Keratinocyte (primary cell): ENCODE measurements around the gene C7orf57. TPM values are rescaled to one million over a fixed set of nuclear protein-coding genes. Genes with fewer than 3 reads are reported as not detected.
A peak's percentile ranks its signal among the peaks of the same experiment; 100 is the strongest.

Experiments used
- DNase-seq: peaks from one replicate; pipeline ENCODE4 v3.0.0-alpha.2; 2011; ENCODE audit warnings: low read depth, missing footprints, low spot score
- FAIRE-seq: peaks from 2 replicates; lab custom pipeline; 2011; peaks lifted over from hg19 to GRCh38; lab: Jason Lieb, UNC
- H2AFZ ChIP-seq: 2 replicates; pipeline ENCODE4 v1.6.0; 2012; ENCODE audit warnings: low read length, control low read depth, inconsistent platforms; ENCODE audit not compliant: control insufficient read depth
- H3K27ac ChIP-seq: 2 replicates; pipeline ENCODE4 v1.5.1; 2011; ENCODE audit warnings: low read length; ENCODE audit not compliant: control insufficient read depth, insufficient read depth
- H3K27me3 ChIP-seq: 3 replicates; pipeline ENCODE4 v1.6.0; 2011; ENCODE audit warnings: low read length; ENCODE audit not compliant: control insufficient read depth, insufficient read depth; ENCODE audit errors: extremely low read depth
- H3K36me3 ChIP-seq, 2 experiments: 2 replicates in 1 of 2; 3 replicates in 1 of 2; pipeline ENCODE4 v1.5.1; 2011; ENCODE audit warnings: low read length in 2 of 2, mild to moderate bottlenecking in 1 of 2; ENCODE audit not compliant: control insufficient read depth in 2 of 2, insufficient read depth in 2 of 2; ENCODE audit errors: extremely low read depth in 1 of 2
- H3K4me1 ChIP-seq: 3 replicates; pipeline ENCODE4 v1.5.1; 2011; ENCODE audit warnings: low read length; ENCODE audit not compliant: control insufficient read depth, insufficient read depth; ENCODE audit errors: extremely low read depth
- H3K4me2 ChIP-seq: 3 replicates; pipeline ENCODE4 v1.6.0; 2011; ENCODE audit warnings: low read depth, low read length; ENCODE audit not compliant: control insufficient read depth, insufficient read depth; ENCODE audit errors: extremely low read depth
- H3K4me3 ChIP-seq, 3 experiments: fragments of 200-600 bp in 1 of 3; sonication (generic) in 1 of 3; 2 replicates in 2 of 3; 3 replicates in 1 of 3; pipeline ENCODE4 v1.5.1; 2011 to 2016; ENCODE audit warnings: low read length in 3 of 3, mild to moderate bottlenecking in 3 of 3, control low read depth in 2 of 3, inconsistent platforms in 1 of 3, low read depth in 1 of 3, mixed read lengths in 1 of 3, mixed run types in 1 of 3, moderate library complexity in 1 of 3; ENCODE audit not compliant: control insufficient read depth in 2 of 3, insufficient read depth in 2 of 3; ENCODE audit errors: extremely low read depth in 1 of 3
- H3K79me2 ChIP-seq: 2 replicates; pipeline ENCODE4 v1.6.0; 2012; ENCODE audit warnings: low read length; ENCODE audit not compliant: control insufficient read depth, insufficient read depth
- H3K9ac ChIP-seq: 3 replicates; pipeline ENCODE4 v1.6.0; 2011; ENCODE audit warnings: low read length; ENCODE audit not compliant: control insufficient read depth, insufficient read depth; ENCODE audit errors: extremely low read depth
- H3K9me1 ChIP-seq: 3 replicates; pipeline ENCODE4 v1.6.0; 2011; ENCODE audit warnings: low read length; ENCODE audit not compliant: control insufficient read depth, insufficient read depth; ENCODE audit errors: extremely low read depth
- H3K9me3 ChIP-seq: 2 replicates; pipeline ENCODE4 v1.5.1; 2012; ENCODE audit warnings: low read depth, low read length; ENCODE audit not compliant: control insufficient read depth
- H4K20me1 ChIP-seq: 3 replicates; pipeline ENCODE4 v1.6.0; 2011; ENCODE audit warnings: low read length; ENCODE audit not compliant: control insufficient read depth, insufficient read depth; ENCODE audit errors: extremely low read depth
- CTCF ChIP-seq, 3 experiments: IDR thresholded peaks in 1 of 3; conservative IDR thresholded peaks in 1 of 3; optimal IDR thresholded peaks in 1 of 3; 2 replicates in 2 of 3; 3 replicates in 1 of 3; pipeline versions ENCODE3 to v1.5.1; 2011; ENCODE audit warnings: low read length in 3 of 3, mild to moderate bottlenecking in 3 of 3, moderate library complexity in 2 of 3, control low read depth in 1 of 3, inconsistent platforms in 1 of 3; ENCODE audit not compliant: insufficient read depth in 2 of 3; ENCODE audit errors: extremely low read depth in 1 of 3
- EZH2 ChIP-seq: IDR thresholded peaks from one replicate; pipeline ENCODE4 v1.6.1; 2012; ENCODE audit warnings: inconsistent platforms, mild to moderate bottlenecking, low read length, moderate library complexity
- dilution Hi-C: fragments of 300-500 bp; cut with MboI; formaldehyde crosslinking; loops from one replicate; pipeline ENCODE4 v1.7.0; 2020; ENCODE audit warnings: low sequenced_read_pairs; ENCODE audit not compliant: extremely low pct_ligation_motif_present
- polyA plus RNA-seq, 5 experiments: library from polyadenylated mRNA; depleted of rRNA in 3 of 5; stranded (reverse) in 3 of 5; stranded (forward) in 1 of 5; unstranded in 1 of 5; fragments of >200 nt; gene quantifications; 1 replicate in 1 of 5; 2 replicates in 3 of 5; 3 replicates in 1 of 5; pipeline versions ENCODE4 v1.2.1 to v1.2.3, GENCODE V29; 2011 to 2012; ENCODE audit warnings: missing spikeins in 2 of 5, low read depth in 1 of 5, low replicate concordance in 1 of 5

The C7orf57 gene
- polyA plus RNA-seq, 1 donor (not counting 4 experiments of a cell fraction or from before 2014, with no cell fraction given), result 0.60 TPM

DNA sequence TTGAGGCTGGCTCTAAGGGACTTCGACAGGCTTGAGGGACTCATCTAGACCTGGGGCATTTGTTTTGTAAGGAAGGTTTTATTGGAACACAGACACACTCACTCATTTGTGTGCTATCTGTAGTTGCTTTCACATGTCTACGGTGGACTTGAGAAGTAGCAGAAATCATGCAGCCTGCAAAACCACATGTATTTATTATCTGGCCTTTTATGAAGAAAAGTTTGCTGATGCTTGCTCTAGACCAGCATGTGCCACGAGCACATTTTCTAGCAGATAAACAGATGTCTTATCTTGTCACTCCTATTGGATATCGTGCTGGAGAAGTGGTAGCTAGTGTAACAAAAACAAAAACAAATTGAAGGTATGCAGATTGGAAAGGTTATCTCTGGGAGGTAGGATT, 63.5 kb downstream of the C7orf57 start:
- Histone ChIP-seq H3K79me2 (peaks cover 67% of the 10 kb centered on the region), H3K4me1 (peaks cover 38% of the 10 kb centered on the region), H2AFZ (no peak overlapping the region), H3K36me3 (peaks cover 52 to 90% of the 10 kb centered on the region in 2 experiments), H3K27me3 (no peaks in the 10 kb centered on the region), H3K4me3 (no peak overlapping the region), H3K9me3 (no peaks in the 10 kb centered on the region), H3K4me2 (no peak overlapping the region), H3K27ac (no peak overlapping the region), H3K9ac (no peak overlapping the region), H3K9me1 (peaks cover 3% of the 10 kb centered on the region), H4K20me1 (peaks cover 38% of the 10 kb centered on the region)
- no peak for DNase-seq
- TF ChIP-seq CTCF (optimal IDR thresholded peaks at IDR 0.05 in 1 of 3, IDR thresholded peaks at IDR 0.05 in 1 of 3, conservative IDR thresholded peaks at IDR 0.05 in 1 of 3; ENCODE audit: extremely low read depth in 1 of 3, insufficient read depth in 2 of 3, low read length in 3 of 3) (no peak), EZH2 (no peak)
- no peak for FAIRE-seq
- dilution Hi-C loops, result no loop called here

DNA sequence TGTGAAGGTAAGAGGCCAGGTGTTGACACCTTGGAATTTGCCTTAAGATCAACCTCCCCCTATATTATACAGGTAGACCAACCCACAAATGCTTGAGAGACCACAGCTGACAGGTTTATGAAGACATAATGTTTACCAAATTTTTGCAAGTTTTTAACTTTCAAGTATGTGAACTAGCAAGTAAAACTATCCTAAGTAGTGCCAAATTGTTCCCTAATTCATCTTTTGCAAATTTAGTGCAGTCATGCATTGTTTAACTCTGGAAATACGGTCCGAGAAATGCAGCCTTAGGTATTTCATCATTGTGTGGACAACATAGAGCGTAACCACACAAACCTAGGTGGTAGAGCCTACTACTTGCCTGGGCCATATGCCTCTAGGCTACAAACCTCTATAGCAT, 64.4 kb downstream of the C7orf57 start:
- DNase-seq, result no peak
- Histone ChIP-seq H3K4me3 (no peak overlapping the region), H3K9ac (no peak overlapping the region), H3K27me3 (no peaks in the 10 kb centered on the region), H3K4me2 (no peak overlapping the region), H3K9me3 (no peaks in the 10 kb centered on the region), H3K36me3 (peaks cover 56 to 90% of the 10 kb centered on the region in 2 experiments), H4K20me1 (peaks cover 34% of the 10 kb centered on the region), H2AFZ (no peak overlapping the region), H3K79me2 (peaks cover 59% of the 10 kb centered on the region), H3K27ac (no peak overlapping the region), H3K4me1 (peaks cover 29% of the 10 kb centered on the region), H3K9me1 (peaks cover 3% of the 10 kb centered on the region)
- TF ChIP-seq CTCF (optimal IDR thresholded peaks at IDR 0.05 in 1 of 3, IDR thresholded peaks at IDR 0.05 in 1 of 3, conservative IDR thresholded peaks at IDR 0.05 in 1 of 3; ENCODE audit: extremely low read depth in 1 of 3, insufficient read depth in 2 of 3, low read length in 3 of 3) (no peak), EZH2 (no peak)
- peak; percentile 53 for FAIRE-seq
- dilution Hi-C loops, result no loop called here
